Testis (tissue), 2 donors: ENCODE measurements around the gene KLHL10.

Experiments
- CTCF ChIP-seq, 3 experiments: fragments of 450-650 bp in 2 of 3; fragments of 200-600 bp in 1 of 3; sonication (generic) in 1 of 3; IDR thresholded peaks; one replicate each; pipeline ENCODE4 v1.5.1; 2016 to 2019; ENCODE audit warnings: antibody characterized with exemption in 3 of 3, mild to moderate bottlenecking in 2 of 3, moderate library complexity in 1 of 3
- POLR2A ChIP-seq: fragments of 450-650 bp; IDR thresholded peaks from one replicate; pipeline ENCODE4 v1.6.1; 2017; ENCODE audit warnings: antibody characterized with exemption, mild to moderate bottlenecking, moderate library complexity

GRCh38 chr17:41806685-41807445 is 30.8 kb upstream of the KLHL10 start:
- TF ChIP-seq POLR2A: no peak
- TF ChIP-seq CTCF (IDR thresholded peaks at IDR 0.05): no peak
